Gastrocnemius medialis (tissue), 4 donors: ENCODE data around the gene KRTAP19-5.

Experiments used
- POLR2A ChIP-seq, 2 donors: fragments of 450-650 bp; IDR thresholded peaks; one replicate each; pipeline ENCODE4 v1.6.1; 2017; ENCODE audit warnings: antibody characterized with exemption in 2 of 2, mild to moderate bottlenecking in 2 of 2, moderate library complexity in 2 of 2
- TF ChIP-seq, protein P1 (sequence below), 5 experiments: fragments of 450-650 bp in 3 of 5; fragments of 200-600 bp in 2 of 5; sonication (generic) in 2 of 5; IDR thresholded peaks in 4 of 5; conservative IDR thresholded peaks in 1 of 5; 1 replicate in 4 of 5; 2 replicates in 1 of 5; pipeline ENCODE4 v1.5.1; 2016 to 2019; ENCODE audit warnings: antibody characterized with exemption in 5 of 5, mild to moderate bottlenecking in 3 of 5, moderate library complexity in 3 of 5

DNA sequence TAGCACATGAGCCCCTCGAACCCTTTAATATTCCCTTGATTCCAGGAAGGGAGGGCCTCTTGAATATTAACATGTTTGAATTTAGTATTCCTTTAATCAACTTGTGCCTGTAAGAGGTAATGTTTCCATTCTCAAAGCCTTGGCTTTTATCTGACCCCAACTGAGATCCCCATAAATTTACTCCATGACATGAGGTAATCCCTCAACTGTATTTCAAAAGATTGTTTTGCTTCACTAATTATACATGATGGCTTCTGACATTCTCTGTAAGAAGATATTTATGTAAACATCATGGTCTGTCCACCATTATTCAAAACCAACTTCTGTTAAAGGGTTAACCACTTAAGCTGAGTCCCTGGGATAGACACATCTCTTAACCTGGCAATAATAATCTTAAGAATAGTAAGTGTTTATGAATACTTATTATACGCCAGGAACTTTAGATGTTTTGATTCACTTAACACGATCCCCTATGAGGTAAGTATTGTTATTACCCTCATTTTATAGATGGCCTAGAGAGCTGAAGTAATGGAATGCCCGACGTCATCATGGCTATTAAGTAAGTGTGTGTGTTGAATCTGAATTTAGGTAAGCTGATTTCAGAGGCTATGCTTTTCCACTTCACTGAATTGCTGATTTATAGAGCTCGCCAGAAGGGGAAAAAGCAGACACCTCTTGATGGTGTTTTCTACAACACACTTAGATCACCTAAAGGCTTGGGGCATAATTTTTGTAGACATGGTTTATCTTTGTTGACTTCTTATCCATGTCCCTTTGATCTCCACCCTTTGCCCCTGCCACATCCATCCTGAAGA is 32.8 kb downstream of the KRTAP19-5 start:
- TF ChIP-seq POLR2A (IDR thresholded peaks at IDR 0.05), result no peak
- TF ChIP-seq, protein P1, sequence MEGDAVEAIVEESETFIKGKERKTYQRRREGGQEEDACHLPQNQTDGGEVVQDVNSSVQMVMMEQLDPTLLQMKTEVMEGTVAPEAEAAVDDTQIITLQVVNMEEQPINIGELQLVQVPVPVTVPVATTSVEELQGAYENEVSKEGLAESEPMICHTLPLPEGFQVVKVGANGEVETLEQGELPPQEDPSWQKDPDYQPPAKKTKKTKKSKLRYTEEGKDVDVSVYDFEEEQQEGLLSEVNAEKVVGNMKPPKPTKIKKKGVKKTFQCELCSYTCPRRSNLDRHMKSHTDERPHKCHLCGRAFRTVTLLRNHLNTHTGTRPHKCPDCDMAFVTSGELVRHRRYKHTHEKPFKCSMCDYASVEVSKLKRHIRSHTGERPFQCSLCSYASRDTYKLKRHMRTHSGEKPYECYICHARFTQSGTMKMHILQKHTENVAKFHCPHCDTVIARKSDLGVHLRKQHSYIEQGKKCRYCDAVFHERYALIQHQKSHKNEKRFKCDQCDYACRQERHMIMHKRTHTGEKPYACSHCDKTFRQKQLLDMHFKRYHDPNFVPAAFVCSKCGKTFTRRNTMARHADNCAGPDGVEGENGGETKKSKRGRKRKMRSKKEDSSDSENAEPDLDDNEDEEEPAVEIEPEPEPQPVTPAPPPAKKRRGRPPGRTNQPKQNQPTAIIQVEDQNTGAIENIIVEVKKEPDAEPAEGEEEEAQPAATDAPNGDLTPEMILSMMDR (IDR thresholded peaks at IDR 0.05 in 4 of 5, conservative IDR thresholded peaks at IDR 0.05 in 1 of 5), result no peak
